Neutrophil (primary cell): ENCODE data around the gene PIEZO1.
"Not testable (repeated sequence)": the region's sequence is repeated elsewhere in the genome, so short reads cannot be mapped to it uniquely, and the experiment has no call there.

Experiments
- H3K27ac ChIP-seq: fragments of 200-600 bp; sonication (generic); 2 replicates; pipeline ENCODE4 v1.5.1; 2016; ENCODE audit warnings: mild to moderate bottlenecking, moderate library complexity
- H3K27me3 ChIP-seq: fragments of 200-600 bp; sonication (generic); 2 replicates; pipeline ENCODE4 v1.6.0; 2016; ENCODE audit warnings: mild to moderate bottlenecking
- H3K36me3 ChIP-seq: fragments of 200-600 bp; sonication (generic); 2 replicates; pipeline ENCODE4 v1.5.1; 2017
- H3K4me1 ChIP-seq, 2 experiments: fragments of 200-600 bp in 1 of 2; sonication (generic) in 1 of 2; 1 replicate in 1 of 2; 2 replicates in 1 of 2; pipeline versions ENCODE4 v1.5.1 to v1.6.1; 2013 to 2016; ENCODE audit warnings: low read depth in 1 of 2, low read length in 1 of 2, mild to moderate bottlenecking in 1 of 2, moderate library complexity in 1 of 2; ENCODE audit not compliant: control insufficient read depth in 1 of 2, insufficient read depth in 1 of 2
- H3K4me3 ChIP-seq, 2 experiments: fragments of 200-600 bp in 1 of 2; sonication (generic) in 1 of 2; 1 replicate in 1 of 2; 2 replicates in 1 of 2; pipeline ENCODE4 v1.5.1; 2013 to 2016; ENCODE audit warnings: low read depth in 1 of 2, low read length in 1 of 2, mild to moderate bottlenecking in 1 of 2, moderate library complexity in 1 of 2
- H3K9me3 ChIP-seq: fragments of 200-600 bp; sonication (generic); 2 replicates; pipeline ENCODE4 v1.5.1; 2016
- TF ChIP-seq, protein P1 (sequence below): fragments of 200-600 bp; sonication (generic); IDR thresholded peaks from 2 replicates; pipeline ENCODE4 v1.5.1; 2016; ENCODE audit warnings: antibody characterized with exemption

PIEZO1 gene

DNA sequence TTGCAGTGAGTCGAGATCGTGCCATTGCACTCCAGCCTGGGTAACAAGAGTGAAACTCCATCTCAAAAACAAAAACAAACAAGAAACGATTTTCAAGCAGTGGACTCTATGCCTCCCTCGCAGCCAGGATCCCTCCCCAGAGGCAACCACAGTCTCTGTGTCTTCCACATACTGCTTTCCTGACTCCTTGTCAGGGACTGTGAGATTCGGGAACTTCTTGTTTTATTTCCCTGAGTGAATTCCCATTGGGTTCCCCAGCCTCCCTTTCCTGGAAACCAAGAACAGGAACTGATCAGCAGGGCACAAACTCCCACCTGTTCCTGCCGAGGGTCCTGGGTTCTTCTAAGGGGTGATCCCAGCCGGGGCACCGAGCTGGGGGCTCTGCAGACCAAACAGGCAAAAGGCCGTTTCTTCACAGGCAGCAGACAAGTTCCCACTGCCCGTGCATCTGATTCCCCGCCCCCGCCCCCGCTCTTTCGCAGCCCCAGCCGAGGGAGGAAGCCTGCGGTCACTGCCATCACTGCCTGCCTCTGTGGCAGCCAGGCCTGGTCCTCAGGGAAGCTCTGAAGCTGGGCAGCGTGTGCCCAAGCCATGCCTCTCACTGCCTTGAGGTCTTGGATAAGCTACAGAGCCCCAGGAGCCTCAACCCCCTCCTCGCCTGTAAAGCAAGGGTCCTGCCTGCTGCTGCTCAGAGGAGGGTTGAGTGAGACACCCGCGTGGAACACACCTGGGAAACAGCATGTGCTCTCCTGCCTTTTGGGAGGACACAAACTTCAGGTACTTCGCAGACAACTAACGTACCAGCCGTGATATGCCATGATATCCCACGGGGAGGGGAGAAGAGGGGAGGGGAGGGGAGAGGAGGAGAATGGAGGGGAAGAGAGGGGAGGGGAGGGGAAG, 5.5 kb upstream of the PIEZO1 start:
- H3K4me1 ChIP-seq, result peaks cover 64% of the 10 kb centered on the region in 2 experiments
- no peaks in the 10 kb centered on the region for H3K36me3 ChIP-seq
- H3K4me3 ChIP-seq, result peak overlapping the region; percentile 40 to 56
- peak overlapping the region; percentile 91 for H3K27ac ChIP-seq
- no peaks in the 10 kb centered on the region for H3K27me3 ChIP-seq
- no peaks in the 10 kb centered on the region for H3K9me3 ChIP-seq
- TF ChIP-seq, protein P1, sequence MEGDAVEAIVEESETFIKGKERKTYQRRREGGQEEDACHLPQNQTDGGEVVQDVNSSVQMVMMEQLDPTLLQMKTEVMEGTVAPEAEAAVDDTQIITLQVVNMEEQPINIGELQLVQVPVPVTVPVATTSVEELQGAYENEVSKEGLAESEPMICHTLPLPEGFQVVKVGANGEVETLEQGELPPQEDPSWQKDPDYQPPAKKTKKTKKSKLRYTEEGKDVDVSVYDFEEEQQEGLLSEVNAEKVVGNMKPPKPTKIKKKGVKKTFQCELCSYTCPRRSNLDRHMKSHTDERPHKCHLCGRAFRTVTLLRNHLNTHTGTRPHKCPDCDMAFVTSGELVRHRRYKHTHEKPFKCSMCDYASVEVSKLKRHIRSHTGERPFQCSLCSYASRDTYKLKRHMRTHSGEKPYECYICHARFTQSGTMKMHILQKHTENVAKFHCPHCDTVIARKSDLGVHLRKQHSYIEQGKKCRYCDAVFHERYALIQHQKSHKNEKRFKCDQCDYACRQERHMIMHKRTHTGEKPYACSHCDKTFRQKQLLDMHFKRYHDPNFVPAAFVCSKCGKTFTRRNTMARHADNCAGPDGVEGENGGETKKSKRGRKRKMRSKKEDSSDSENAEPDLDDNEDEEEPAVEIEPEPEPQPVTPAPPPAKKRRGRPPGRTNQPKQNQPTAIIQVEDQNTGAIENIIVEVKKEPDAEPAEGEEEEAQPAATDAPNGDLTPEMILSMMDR, result no peak

DNA sequence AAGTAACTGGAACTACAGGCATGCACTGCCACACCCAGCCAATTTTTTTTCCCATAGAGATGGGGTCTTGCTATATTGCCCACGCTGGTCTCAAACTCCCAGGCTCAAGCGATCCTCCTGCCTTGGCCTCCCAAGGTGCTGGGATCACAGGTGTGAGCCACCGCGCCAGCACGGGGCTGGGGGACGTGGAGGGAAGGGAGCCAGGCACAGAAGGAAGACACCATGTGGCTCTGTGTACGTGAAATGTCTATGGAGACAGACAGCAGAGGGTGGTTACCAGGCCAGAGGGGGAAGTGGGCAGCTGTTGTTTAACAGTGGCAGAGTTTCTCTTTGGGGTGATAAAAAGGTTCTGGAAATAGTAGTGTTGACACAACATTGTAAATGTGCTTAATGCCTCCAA, 4.6 kb upstream of the PIEZO1 start:
- TF ChIP-seq, protein P1, result no peak
- Histone ChIP-seq H3K36me3 (no peaks in the 10 kb centered on the region), H3K27ac (peak overlapping the region; percentile 91), H3K4me1 (peaks cover 55 to 60% of the 10 kb centered on the region in 2 experiments), H3K9me3 (no peaks in the 10 kb centered on the region), H3K4me3 (peak overlapping the region in 1 of 2 experiments; percentile 56), H3K27me3 (peaks cover under 1% of the 10 kb centered on the region)

DNA sequence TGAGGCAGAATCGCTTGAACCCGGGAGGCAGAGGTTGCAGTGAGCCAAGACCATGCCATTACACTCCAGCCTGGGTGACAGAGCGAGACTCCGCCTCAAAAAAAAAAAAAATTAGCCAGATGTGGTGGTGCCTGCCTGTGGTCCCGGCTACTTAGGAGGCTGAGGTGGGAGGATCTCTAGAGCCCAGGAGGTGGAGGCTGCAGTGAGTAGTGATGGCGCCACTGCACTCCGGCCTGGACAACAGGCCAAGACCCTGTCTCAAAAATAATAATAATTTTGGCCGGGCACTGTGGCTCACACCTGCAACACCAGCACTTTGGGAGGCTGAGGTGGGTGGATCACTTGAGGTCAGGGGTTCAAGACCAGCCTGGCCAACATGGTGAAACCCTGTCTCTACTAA, 3.7 kb upstream of the PIEZO1 start:
- not testable (repeated sequence) for H3K36me3 ChIP-seq, H3K4me3 ChIP-seq, H3K27me3 ChIP-seq, H3K9me3 ChIP-seq, H3K27ac ChIP-seq
- peaks cover 55 to 60% of the 10 kb centered on the region in 2 experiments for H3K4me1 ChIP-seq

DNA sequence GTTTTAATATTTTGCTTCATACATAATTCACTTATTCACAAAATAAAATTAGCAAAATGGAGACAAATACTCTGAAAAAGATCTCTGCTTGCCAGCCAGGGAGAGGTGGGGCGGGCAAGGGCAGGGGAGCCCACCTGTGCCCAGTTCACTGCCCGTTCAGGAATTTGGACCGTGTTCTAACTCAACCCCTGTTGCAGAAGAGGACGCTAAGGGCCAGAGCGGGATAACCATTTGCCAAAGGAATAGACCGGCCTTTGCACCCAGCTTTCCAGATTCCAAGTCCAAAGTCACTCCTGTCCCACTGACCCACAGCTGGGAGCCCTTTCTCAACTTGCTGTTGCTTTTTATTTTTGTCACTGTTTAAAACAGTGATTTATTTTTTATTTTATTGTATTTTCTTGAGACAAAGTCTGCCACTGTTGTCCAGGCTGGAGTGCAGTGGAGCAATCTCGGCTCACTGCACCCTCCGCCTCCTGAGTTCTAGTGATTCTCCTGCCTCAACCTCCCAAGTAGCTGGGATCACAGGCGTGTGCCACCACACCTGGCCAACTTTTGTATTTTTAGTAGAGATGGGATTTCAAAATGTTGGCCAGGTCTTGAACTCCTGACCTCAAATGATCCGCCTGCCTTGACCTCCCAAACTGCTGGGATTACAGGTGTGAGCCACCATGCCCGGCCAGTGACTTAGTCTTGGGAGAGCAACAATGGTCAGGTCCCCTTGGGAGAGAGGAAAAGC, 2.7 kb upstream of the PIEZO1 start:
- Histone ChIP-seq H3K27ac (no peak overlapping the region), H3K27me3 (peaks cover 14% of the 10 kb centered on the region), H3K9me3 (no peaks in the 10 kb centered on the region), H3K4me1 (peaks cover 50 to 60% of the 10 kb centered on the region in 2 experiments), H3K36me3 (no peaks in the 10 kb centered on the region), H3K4me3 (no peak overlapping the region)
- TF ChIP-seq, protein P1, result no peak

DNA sequence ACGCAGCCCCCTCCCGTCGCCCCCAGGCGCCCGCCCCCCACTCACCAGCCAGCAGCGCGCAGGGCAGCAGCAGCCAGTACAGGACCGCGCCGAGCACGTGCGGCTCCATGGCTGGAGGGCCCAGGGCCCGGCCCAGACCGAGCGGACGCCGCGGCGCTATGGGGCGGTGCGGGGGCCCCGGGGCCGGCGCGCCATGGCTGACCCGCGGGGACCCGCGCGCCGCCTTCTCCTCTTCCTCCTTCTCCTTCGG, 239 bp downstream of the PIEZO1 start:
- TF ChIP-seq, protein P1, result no peak
- H3K4me1 ChIP-seq, result peaks cover 47 to 51% of the 10 kb centered on the region in 2 experiments
- peak overlapping the region; percentile 62 for H3K27ac ChIP-seq
- H3K36me3 ChIP-seq, result no peaks in the 10 kb centered on the region
- peaks cover 14% of the 10 kb centered on the region for H3K27me3 ChIP-seq
- no peaks in the 10 kb centered on the region for H3K9me3 ChIP-seq
- H3K4me3 ChIP-seq, result peak overlapping the region; percentile 69 to 74
